NCI-H69 (cell line): ENCODE data around the gene OAT.

ENCODE experiments used
- DNase-seq: peaks from one replicate; lab custom pipeline; 2025; lab: John Stamatoyannopoulos, UW

Gene OAT

DNA sequence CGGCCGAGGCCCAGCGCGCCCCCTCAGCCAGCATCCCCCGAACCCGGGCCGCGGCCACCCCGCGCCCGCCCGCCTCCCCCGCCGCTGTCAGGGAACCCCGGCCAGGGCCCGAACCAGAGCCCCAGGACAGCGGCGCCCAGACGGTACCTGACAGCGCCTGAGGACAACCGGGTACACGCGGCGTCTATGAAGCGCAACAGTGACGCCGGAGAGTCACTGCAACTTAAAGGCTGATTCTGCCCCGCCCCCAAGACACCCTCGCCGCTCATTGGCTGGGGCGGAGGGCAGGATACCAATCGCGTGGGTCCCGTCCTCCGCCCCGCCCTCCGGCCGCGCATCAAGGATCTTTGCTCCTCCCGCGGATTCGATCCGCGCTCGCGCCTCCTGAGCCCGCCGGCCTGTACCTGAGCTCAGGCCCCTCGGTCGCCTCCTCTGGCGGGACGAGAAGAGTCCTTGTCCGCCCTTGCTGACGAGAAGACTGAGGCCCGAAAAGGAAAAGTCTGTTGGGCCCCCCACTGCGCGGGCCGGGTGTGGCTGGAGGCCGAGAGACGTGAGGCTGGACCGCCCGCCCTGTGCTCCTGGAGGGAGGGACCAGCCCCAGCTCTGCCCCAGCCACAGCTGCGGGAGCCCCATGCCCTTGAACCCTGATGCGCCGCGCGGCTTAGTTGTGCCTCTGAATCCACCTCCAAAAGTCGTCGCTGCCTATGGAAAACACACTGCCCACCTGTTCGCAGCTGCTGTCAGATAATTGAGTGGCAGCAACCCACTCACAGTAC lies at the start of gene OAT:
TSS of gene OAT (minus strand) at position 198 of the 776 bp plus-strand sequence. CDS start 6,752 bp downstream, outside the sequence.
- DNase-seq, result peak; percentile 95

DNA sequence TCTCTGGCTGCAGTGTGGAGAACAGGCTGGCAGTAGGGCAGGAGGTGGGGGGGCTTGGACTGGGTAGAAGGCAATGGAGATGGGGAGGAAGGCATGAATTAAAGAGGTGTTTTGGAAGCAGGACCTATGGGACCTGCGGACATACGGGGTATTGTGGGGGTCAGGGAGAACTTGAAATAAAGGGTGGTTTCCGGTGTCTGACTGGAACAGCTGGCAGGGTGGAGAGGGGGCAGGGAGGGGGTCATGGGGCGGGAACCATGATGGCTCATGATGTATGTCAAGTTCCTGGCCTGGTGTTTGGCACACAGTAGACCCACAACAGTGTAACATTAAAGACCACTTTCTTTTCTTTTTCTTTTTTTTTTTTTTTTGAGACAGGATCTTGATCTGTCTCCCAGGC lies 48.4 kb upstream of the OAT start:
- DNase-seq, result no peak

DNA sequence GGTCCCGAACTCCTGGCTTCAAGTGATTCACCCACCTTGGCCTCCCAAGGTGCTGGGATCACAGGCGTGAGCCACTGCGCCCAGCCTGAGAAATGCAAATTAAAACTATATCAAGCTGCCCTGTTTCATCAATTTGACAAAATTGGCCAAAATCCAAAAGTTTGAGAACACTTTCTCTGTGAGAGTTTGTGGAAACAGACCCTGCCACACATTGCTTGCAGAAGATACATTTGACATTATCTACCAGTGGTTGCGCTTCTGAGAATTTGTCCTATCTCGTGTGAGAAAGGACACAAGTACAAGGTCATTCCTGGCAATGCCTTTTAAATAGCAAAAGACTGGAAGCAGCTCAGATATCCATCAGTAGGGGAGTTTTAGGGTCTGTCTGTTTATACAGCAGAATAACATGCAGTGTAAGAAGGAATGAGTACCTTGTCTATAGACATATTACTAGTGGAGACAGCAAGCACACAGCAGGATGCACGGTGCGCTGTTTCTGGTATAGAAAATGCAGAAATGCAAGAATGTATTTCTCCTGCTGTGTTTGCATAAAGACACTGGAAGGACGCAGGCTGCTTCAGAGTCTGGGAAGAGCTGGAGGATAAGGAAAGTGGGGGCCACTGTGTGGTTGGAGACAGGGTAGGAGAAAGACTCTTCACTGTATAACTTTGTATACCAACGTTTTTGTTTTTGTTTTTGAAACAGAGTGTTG lies 47.2 kb upstream of the OAT start:
- DNase-seq, result no peak

DNA sequence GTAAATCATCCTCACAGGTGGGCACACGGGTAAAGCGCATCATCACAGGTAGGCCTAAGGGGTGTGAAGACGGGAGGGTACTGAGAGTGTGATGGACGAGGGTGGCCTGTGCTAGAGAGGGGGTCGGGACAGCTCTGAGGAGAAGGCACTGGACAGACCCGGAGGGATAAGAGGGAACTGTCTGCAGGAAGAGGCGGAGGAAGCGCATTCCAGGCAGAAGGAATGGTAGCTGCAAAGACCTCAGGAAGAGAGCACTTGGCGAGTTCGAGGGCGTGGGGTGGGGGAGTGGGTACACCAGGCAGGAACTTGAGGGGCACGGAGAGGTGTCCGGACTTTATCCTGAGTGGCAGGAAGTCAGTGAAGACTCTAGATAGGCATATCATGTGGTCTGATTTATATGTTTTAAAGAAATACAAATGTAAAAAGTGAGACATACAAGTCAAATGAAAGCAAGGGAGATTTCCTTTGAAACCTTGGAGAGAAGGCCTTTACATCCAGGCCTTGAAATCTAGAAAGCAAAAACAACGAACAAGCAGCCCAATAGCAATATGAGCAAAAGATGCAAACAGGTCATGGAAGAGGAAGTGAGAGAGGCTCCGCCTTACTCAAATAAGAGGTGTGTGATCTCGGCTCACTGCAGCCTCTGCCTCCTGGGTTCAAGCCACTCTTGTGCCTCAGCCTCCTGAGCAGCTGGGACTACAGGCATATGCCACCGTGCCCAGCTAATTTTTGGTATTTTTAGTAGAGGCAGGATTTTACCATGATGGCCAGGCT lies 46.5 kb upstream of the OAT start:
- DNase-seq, result peak; percentile 5

DNA sequence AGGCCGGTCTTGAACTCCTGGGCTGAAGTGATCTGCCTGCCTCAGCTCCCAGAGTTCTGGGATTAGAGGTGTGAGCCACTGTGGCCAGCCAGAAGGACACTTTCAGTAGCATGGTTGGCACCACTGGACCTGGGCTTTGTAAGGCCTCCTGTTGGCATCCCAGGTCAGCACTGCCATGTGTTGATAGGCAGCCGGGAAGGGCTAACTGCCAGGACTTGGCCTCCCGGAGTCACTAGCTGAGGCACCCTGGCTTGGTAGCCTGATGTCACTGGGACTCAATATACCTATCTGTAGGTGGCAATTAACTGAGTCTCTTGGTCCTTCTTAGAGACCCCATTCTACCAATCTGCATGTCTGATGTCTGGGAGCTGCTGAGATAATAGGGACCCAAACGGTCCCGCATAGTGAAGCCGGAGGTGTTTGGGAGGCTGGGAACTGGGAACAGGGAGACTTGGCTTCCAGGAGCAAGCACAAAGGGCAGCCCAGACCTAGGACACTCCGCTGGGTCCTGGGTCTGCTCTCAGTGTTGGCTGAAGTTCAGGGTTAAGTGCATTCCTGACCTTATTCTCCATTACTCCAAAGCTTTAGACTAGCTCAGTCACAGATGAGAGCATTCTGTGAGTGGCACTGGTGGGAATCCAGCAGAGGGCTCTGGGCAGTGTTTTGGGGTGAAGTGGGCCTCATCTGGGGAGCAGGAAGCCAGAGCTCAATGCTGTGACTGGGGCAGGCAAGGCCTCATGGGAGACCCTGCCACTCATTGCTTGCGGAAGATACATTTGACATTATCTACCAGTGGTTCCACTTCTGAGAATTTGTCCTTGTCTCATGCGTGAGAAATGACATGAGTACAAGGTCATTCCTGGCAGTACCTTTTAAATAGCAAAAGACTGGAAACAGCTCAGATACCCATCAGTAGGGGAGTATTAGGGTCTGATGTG lies 45.6 kb upstream of the OAT start:
- no peak for DNase-seq

DNA sequence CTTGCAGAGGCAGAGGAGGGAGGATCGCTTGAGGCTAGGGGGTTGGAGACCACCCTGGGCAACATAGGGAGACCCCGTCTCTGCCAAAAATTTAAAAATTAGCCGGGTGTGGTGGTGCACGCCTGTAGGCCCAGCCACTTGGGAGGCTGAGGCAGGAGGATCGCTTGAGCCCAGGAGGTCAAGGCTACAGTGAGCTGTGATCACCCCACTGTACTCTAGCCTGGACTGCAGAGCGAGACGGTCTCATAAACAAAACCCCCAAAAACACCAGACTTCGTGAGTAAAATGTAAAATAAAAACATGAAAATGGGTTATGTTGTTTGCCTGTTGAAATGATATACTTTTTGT lies 43.6 kb upstream of the OAT start:
- no peak for DNase-seq

DNA sequence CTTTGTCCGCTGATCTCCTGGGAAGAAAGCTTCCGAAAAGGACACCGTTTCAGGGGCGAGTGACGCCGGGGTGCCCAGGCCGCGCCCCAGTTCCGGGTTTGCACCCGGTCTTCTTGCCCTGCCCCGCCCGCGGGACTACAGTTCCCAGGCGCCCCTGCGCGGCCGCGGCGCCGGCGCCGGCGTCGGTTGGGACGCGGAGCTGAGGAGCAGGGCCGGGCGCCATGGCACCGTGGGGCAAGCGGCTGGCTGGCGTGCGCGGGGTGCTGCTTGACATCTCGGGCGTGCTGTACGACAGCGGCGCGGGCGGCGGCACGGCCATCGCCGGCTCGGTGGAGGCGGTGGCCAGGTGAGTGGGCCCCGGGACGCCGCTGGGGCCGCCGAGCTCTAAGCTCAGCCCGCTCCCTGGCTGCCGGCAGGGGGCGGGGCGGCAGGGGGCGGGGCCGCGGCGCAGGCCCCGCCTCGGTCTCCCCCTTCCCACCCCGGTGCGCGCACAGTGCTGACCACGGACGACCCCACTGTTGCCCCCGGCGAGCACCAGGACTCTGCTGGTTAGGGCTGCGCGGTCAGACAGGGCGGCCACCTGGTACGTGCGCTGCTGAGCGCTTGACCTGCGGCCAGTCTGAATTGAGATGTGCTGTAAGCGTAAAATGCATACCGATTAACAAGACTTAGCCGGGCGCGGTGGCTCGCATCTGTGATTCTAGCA lies 43.1 kb upstream of the OAT start, which contains the start of gene LHPP:
TSS of gene LHPP (plus strand) at position 182 of the 706 bp plus-strand sequence. CDS start at position 222, 40 bp downstream.
- DNase-seq, result peak; percentile 82

DNA sequence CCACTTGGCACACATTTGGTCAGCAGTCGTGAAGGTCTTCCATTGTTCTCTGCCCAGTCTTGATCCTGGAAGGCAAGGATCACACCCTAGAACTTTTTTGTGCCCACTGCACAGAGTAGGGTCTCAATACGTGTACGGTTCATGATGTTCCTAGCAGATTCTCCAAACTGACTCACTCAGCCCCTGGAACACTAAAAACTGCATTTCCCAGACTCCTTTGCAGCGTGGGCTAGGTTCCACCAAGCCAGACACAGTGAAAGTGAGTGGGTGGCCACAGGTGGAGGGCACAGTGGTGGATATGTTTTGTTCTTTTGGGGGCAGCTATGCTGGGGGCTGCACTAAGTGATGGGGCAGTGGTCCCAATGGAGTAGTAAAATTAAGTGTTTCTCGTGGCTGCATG lies 41.4 kb upstream of the OAT start:
- DNase-seq, result no peak

DNA sequence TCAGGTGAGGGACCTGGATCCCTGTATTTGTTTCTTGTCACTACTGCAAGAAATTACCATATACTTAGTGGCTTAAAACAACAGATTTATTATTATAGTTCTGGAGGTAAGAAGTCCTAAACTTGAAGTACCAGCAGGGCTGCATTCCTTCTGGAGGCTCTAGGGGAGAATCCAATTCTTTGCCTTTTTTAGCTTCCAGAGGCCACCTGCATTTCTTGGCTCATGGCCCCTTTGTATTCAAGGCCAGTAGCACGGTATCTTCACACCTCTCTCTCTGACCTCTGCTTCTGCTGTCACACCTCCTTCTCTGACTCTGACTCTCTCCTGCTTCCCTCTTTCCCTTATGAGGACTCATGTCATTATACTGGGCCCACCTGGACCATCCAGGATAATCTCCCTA lies 40.7 kb upstream of the OAT start:
- DNase-seq, result no peak

DNA sequence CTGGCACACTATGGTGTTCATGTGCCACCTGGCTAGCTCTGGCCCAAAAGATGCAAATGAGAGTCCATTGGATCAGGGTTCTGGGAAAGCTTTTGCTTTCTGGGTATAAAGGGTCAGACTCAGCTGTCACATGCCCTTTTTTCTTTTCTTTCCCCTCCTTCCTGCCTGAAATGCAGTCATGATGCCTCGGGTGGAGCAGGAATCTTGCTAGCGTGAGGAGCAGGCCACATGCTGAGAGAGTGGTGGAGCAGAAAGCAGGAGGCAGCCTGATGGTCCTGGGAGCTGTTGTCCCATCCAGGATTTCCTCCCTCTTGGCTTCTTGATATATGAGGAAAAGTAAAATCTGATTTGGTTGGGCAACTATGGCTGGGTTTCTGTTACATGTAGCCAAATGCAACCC lies 40.2 kb upstream of the OAT start:
- no peak for DNase-seq

DNA sequence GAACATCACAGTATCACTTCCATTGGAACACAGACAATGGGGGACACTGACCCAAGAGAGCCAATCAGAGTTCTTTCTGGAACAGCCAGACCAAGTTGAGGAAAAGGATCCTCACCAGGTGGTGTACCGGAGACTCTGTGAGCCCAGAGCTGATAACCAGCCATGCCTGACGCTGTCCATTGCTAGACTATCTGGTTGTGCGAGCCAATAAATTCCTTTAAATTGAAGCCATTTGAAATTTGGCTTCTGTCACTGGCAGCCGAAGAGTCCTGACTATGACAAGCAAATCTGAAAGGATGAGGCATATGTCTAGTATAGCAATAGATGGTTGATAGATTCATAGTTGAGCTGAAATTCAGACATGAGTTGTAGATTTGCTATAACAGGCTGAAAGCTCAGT lies 39.8 kb upstream of the OAT start:
- DNase-seq, result no peak

DNA sequence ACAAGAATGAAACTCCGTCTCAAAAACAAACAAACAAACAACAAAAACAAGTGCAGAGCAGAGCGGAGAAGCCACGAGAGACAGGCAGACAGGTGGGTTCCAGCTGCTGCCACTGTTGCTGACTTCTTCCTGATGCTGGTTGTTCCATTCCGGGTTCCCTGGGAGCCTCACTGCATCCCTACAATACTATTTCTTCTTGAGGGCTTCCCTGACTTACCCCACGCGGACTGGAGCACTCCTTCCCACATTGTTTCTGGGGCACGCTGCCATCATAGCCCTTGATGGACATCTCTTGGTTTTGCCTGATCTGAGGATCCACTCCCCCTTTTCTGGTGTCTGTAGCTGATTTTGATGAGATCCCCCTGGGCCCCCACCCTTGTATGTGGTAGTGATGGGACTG lies 36.7 kb upstream of the OAT start:
- no peak for DNase-seq

DNA sequence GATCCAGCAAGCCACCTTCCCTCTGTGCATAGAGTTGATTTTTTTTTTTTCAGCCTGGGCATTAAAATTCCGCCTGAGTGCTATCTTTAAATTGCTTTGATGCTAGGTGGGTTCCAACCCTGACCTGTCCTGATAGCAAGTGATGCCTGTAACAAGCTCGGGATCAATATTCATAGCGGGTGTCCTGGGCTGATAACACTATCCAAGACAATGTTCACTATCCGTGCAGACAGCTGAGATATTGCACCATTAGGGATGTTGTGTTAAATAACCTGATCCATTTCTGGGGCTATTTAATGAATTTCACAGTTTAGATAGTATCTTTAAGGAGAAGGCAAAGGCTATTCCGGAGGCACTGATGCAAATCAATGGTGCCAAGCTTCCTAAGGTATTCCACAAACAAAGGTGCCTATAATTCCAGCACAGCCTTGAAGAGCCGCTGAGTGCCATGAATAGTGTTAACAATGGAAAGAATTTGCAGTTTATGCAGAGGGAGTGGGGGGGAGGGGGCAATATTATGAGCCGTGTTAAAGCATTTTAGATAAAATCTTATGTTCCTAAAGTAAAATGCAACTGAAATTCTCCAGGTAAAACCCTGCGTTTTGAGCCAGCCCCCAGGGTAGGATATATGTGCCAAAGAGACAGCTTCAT lies 35.4 kb upstream of the OAT start:
- no peak for DNase-seq

DNA sequence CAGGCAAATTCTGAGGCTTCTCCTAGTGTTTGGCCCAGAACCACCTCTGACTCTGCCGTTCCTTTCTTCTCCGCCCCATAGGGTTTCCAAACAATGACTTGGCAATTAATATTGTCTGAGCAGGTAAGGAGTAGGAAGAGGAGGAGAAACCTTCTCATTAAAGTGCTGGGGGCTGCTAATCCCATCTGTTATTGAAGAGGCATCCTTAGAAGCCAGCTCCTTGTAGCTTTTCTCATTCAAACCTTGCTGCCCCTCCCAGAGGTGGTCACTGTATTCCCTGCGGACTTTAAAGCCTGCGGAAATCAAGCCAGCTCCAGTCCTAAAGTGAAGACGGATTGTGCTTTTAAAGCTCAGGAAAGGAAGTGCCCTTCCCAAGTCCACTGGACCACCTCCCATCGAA lies 32.6 kb upstream of the OAT start:
- peak; percentile 41 for DNase-seq

DNA sequence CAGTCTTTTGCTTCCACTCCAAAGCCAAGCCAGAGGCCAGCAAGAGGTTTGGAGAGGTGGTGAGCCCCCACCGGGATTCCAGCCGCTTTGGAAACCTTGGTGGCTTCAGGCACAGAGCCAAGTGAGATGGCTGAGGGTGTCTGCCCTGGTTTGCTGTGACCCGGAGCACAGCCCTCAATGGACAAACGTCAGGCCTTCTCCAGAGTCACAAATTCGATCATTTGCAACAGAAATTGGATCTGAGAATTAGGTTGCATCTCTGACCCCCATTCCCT lies 32.0 kb upstream of the OAT start:
- no peak for DNase-seq

DNA sequence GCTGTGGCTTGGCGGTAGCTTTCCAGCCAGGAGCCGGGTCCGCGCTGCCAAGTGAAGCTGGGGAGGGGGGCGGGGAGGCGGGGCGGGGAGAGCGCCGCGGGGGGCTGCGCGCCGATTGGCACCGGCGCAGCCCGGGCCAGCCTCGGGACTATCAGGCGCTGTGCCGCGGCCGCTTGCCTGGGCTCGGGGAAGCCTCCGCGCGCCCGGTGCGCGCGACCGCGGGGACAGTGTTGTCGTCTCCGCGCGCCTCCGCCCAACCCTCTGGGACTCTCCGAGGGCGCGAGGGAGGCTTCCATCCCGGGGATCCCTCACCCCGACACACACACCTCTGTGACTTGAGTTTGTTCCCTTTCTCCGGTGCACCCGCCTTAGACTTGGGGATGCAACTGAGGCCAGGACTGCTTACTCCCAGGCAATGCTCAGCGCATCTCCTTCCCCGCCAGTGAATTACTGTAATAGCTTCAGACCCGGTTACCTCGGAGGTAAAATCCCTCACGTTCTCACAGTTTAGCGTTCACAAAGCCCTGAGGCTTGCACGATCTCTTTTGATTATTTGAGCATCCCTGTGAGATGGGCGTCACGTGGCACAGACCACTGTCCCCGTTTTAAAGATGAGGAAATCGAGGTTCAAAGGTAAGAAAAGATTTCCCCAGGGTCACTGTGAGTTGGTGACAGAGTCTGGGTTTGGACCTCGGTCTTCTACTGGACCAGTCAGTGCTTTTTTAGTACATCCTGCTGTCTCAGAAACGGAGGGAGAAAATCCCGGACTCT lies 31.5 kb upstream of the OAT start, which contains the start of gene NKX1-2:
TSS of gene NKX1-2 (minus strand) at position 24 of the 771 bp plus-strand sequence. CDS start 92 bp downstream, outside the sequence.
- DNase-seq, result peak; percentile 81

DNA sequence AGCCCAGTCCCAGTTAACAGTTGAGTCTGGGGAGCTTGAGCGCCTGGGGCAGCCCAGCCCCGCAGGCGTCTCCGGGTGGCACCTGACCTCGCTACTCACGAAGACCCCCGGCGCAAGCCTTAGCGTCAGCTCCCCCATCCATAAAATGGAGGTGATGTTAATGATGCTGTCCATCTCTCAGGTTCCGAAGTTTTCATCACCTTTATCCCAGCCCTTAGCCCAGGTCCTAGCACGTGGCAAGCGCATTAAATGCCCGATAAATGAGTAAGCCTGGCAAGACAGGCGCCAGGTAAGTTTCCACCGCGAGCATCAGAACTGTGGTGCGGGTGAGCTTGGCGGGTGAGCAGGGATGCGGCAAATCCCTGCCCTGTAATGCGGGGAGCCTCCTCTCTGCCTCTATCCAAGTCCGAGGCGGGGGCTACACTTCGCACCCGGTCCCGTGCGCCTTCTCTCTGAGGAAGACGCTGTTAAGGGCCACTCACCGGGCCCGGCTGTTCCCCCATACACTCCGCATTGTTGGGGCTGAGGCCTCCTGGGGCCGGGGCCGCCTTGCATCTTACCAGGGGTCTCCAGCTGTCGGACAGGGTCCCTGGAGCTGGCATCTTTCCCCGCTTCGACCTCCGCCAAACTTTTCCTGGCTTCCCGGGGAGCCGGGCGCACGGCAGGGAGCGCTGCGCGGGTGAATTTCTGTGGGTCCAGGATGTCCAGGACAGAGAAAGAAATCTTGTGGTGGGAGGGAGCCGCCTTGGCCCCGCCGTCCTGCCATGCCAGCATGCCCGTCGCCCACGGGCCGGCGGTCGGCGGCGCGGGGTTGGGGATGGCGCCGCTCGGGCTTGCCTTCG lies 30.7 kb upstream of the OAT start:
- peak; percentile 28 for DNase-seq

DNA sequence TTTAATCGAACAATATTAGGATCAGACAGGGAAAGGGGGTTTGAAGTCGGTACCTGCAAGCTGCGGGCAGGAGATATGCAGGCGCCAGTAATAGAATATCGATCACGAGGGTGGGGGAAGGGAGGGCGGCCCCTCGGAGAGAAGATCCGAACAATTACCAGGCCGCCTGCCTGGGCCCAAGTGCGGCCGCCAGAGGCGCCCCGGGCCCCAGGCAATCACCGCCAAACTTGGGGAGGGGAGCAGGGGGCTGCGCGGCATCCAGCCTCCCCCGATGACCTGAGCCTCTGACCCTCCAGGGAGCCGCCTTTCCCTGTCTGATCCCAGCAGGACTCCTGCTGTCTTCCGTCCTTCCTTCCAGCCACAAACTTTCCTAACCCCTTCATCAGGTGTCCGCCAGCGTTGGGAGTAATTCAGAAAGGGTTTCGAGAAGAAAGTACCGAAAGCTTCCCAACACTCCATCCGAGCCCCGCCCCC lies 30.0 kb upstream of the OAT start:
- DNase-seq, result no peak
